Stomach (tissue), 9 donors: ENCODE results near the gene PMF1. TPM values are rescaled to one million over a fixed set of nuclear protein-coding genes. Genes with fewer than 3 reads are reported as not detected.
"Not testable (repeated sequence)": the region's sequence is repeated elsewhere in the genome, so short reads cannot be mapped to it uniquely, and the experiment has no call there.

Source experiments
- DNase-seq, 2 donors: peaks; one replicate each; pipeline versions ENCODE4 v3.0.0 to v3.0.0-alpha.2; 2013 to 2019
- H3K27ac ChIP-seq, 5 donors: fragments of 200-600 bp in 4 of 5; sonication (generic) in 4 of 5; one replicate each; pipeline ENCODE4 v1.5.1; 2013 to 2019; ENCODE audit warnings: mild to moderate bottlenecking in 1 of 5, moderate library complexity in 1 of 5
- H3K27me3 ChIP-seq, 3 donors: fragments of 200-600 bp; sonication (generic); one replicate each; pipeline ENCODE4 v1.5.1; 2017 to 2019; ENCODE audit warnings: mixed run types in 1 of 3
- H3K36me3 ChIP-seq, 4 donors: fragments of 200-600 bp; sonication (generic); 1 replicate in 3 of 4; 2 replicates in 1 of 4; pipeline ENCODE4 v1.5.1; 2016 to 2019
- H3K4me1 ChIP-seq, 4 donors: fragments of 200-600 bp; sonication (generic); one replicate each; pipeline ENCODE4 v1.5.1; 2016 to 2019
- H3K4me3 ChIP-seq, 4 donors: fragments of 200-600 bp; sonication (generic) in 3 of 4; one replicate each; pipeline ENCODE4 v1.5.1; 2016 to 2019; ENCODE audit warnings: mild to moderate bottlenecking in 1 of 4
- H3K9me3 ChIP-seq, 4 donors: fragments of 200-600 bp; sonication (generic); one replicate each; pipeline ENCODE4 v1.5.1; 2016 to 2019
- CTCF ChIP-seq, 7 experiments: fragments of 450-650 bp in 4 of 7; fragments of 200-600 bp in 3 of 7; sonication (generic) in 3 of 7; IDR thresholded peaks; one replicate each; pipeline ENCODE4 v1.5.1; 2016 to 2019; ENCODE audit warnings: antibody characterized with exemption in 7 of 7, control low read depth in 2 of 7, mild to moderate bottlenecking in 1 of 7
- EP300 ChIP-seq: sonication (generic); formaldehyde crosslinking; IDR thresholded peaks from one replicate; pipeline ENCODE4 v1.6.1; 2017; ENCODE audit warnings: antibody characterized with exemption
- POLR2A ChIP-seq, 4 donors: fragments of 450-650 bp; IDR thresholded peaks; one replicate each; pipeline ENCODE4 v1.6.1; 2016; ENCODE audit warnings: antibody characterized with exemption in 4 of 4, control low read depth in 2 of 4, mild to moderate bottlenecking in 1 of 4, moderate library complexity in 1 of 4
- POLR2AphosphoS5 ChIP-seq, 3 donors: sonication (generic); formaldehyde crosslinking; IDR thresholded peaks; one replicate each; pipeline ENCODE4 v1.6.1; 2016; ENCODE audit warnings: antibody characterized with exemption in 3 of 3
- WGBS, 5 donors: extraction: QIAGEN DNeasy Blood & Tissue Kit in 3 of 5; methylation state at CpG; one replicate each; pipeline versions ENCODE4 v1.1.5 to v1.1.7; 2013 to 2018; 5-methylcytosine and 5-hydroxymethylcytosine counted together
- intact Hi-C: fragments of 100-400 bp; cut with DNase I; formaldehyde crosslinking; loops from one replicate; pipeline ENCODE4 v1.15.1; 2023; ENCODE audit warnings: low total_unique reads
- polyA plus RNA-seq, 3 donors: library from polyadenylated mRNA; stranded (reverse); fragments of 200-250 nt; gene quantifications; one replicate each; pipeline ENCODE4 v1.2.3, GENCODE V29; 2013
- total RNA-seq, 5 donors: library from RNA; depleted of rRNA; stranded (reverse); fragments of >200 nt; gene quantifications; one replicate each; pipeline versions ENCODE4 v1.1.0 to v1.2.3, GENCODE V29; 2014 to 2016
- donor health status: healthy with polysubstance abuse.
- donor health status: Bipolar disorder and iron deficiency.
- donor health status: healthy.

PMF1 gene
- total and polyA plus RNA-seq, 8 donors: 5.3 to 73.5 (median 44.0) TPM

DNA sequence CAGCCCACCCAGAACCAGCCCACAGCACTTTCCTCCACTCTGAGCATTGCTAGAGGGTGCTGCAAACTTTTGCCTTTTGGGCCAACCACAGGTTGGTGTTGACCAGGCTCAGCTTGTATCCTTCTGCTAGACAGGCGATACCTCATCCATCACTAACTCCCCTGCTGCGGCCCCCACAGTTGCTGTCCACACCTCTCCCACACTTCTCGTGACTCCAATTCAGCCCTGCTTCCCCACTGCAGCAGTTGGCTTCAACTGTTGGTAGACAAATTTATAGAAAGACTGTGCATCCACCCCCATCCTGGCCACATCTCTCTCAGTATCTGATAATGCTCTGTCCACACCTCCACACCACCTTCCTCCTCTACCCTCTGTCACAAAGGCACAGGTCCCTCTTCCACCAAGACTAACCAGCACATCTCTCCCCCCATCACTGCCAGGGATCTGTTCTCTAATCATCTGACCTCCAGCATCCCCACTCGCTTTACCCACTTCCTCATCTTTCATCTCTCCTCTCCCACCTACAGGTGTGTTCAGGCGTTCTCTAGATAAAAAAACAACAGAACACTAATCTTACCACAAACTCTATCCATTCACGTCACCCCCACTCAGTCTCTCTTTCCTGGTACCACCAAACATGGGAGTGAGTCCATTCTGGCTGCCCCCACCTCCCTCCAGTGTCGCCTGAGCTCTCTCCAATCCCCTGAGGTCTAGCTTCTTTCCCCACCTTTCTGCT, 34.7 kb upstream of the PMF1 start:
- Histone ChIP-seq H3K36me3 (peaks cover 0 to 40% (median 31%) of the 10 kb centered on the region in 4 donors), H3K27me3 (peaks cover 0 to 11% (median 0%) of the 10 kb centered on the region in 3 donors), H3K27ac (no peak overlapping the region), H3K4me3 (no peak overlapping the region), H3K9me3 (no peaks in the 10 kb centered on the region), H3K4me1 (no peaks in the 10 kb centered on the region)
- intact Hi-C loops: no loop called here
- WGBS, 5 donors: 71 to 77% (median 74%) methylated on average over 7 of the region's 7 CpGs
- no peak for DNase-seq
- TF ChIP-seq CTCF (IDR thresholded peaks at IDR 0.05): no peak

- H3K27ac ChIP-seq: no peak overlapping the region
- WGBS, 5 donors: 92 to 98% (median 94%) methylated on average over 3 of the region's 3 CpGs
Observed at GRCh38 chr1:156180471-156180870, 32.3 kb upstream of the PMF1 start.

GRCh38 chr1:156181391-156181924, 31.3 kb upstream of the PMF1 start:
- H3K4me1 ChIP-seq, intact Hi-C loops, H3K27ac ChIP-seq, H3K9me3 ChIP-seq, DNase-seq, H3K4me3 ChIP-seq: not testable (repeated sequence)
- peaks cover 0 to 12% (median 11%) of the 10 kb centered on the region in 4 donors for H3K36me3 ChIP-seq
- peaks cover 0 to 11% (median 0%) of the 10 kb centered on the region in 3 donors for H3K27me3 ChIP-seq
- 26 to 51% (median 33%) methylated on average over 8 of the region's 8 CpGs for WGBS, 5 donors

More at GRCh38 chr1:156180471-156180870, 32.3 kb upstream of the PMF1 start:
- H3K27me3 ChIP-seq: peaks cover 0 to 11% (median 0%) of the 10 kb centered on the region in 3 donors
- H3K4me3 ChIP-seq: no peak overlapping the region
- H3K4me1 ChIP-seq: peaks cover 0 to 8% (median 0%) of the 10 kb centered on the region in 4 donors
- TF ChIP-seq CTCF (IDR thresholded peaks at IDR 0.05): no peak
- no peak for TF ChIP-seq POLR2AphosphoS5 (IDR thresholded peaks at IDR 0.05)
- TF ChIP-seq POLR2A (IDR thresholded peaks at IDR 0.05): no peak
- TF ChIP-seq EP300: no peak
- peaks cover 0 to 22% (median 16%) of the 10 kb centered on the region in 4 donors for H3K36me3 ChIP-seq
- no peak for DNase-seq
- no peaks in the 10 kb centered on the region for H3K9me3 ChIP-seq
- intact Hi-C loops: no loop called here

GRCh38 chr1:156182010-156182779, 30.6 kb upstream of the PMF1 start:
- H3K4me3 ChIP-seq, H3K9me3 ChIP-seq, intact Hi-C loops, H3K36me3 ChIP-seq, H3K4me1 ChIP-seq, H3K27ac ChIP-seq, DNase-seq: not testable (repeated sequence)
- H3K27me3 ChIP-seq: peaks cover 0 to 11% (median 0%) of the 10 kb centered on the region in 3 donors
- 68 to 82% (median 80%) methylated on average over 12 of the region's 12 CpGs for WGBS, 5 donors

DNA sequence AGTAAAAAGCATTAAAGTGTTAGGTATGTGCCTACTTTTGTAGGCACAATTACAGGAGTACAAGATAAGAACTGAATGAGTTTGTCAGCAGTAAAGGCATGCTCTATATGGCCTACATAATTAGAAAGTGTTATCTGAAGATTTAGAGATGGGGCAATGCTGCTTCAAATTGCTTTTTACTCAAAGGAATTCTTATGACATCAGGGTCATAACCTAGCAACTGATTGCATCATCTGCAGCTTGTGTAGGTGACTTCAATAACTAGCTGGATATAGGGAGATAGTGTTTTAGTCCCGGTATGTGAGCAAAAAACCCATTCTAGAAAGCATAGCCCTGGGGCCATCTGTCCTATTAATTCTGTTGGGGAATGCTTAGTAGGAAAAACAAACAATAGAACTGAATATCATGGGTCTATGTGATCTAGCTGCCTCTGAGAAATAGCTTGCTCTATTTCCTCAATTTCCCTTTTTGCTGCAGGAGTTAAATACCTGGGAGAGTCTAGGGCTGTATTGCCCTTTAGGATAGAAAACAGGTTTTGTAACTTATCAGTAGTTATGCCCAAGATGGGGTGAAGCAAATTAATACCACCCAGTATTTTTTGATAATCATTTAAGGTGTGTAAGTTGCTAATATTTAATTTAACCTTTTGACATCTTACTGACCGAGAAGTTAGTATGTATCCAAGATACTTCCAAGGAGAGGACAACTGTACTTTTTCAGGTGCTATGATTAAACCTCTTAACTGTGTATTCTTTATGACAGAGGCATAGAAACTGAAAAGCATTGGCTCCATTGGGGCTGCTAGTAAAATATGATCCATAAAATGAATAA, 26.2 kb upstream of the PMF1 start:
- H3K9me3 ChIP-seq, H3K4me1 ChIP-seq, H3K27ac ChIP-seq, H3K27me3 ChIP-seq, H3K4me3 ChIP-seq, intact Hi-C loops, H3K36me3 ChIP-seq, DNase-seq: not testable (repeated sequence)
- 75 to 95% (median 78%) methylated on average over 2 of the region's 2 CpGs for WGBS, 5 donors

- H3K4me3 ChIP-seq, H3K36me3 ChIP-seq, H3K27me3 ChIP-seq, DNase-seq, H3K27ac ChIP-seq, H3K9me3 ChIP-seq, intact Hi-C loops: not testable (repeated sequence)
- peaks cover 9 to 20% (median 17%) of the 10 kb centered on the region in 4 donors for H3K4me1 ChIP-seq
- 46 to 73% (median 59%) methylated on average over 4 of the region's 4 CpGs for WGBS, 5 donors
Observed at GRCh38 chr1:156190265-156190664, 22.5 kb upstream of the PMF1 start.
